Central memory CD4-positive, alpha-beta T cell (primary cell): ENCODE results near the gene ELAVL1.

Source experiments
- DNase-seq: peaks from one replicate; pipeline ENCODE4 v3.0.0; 2022

ELAVL1 gene

DNA sequence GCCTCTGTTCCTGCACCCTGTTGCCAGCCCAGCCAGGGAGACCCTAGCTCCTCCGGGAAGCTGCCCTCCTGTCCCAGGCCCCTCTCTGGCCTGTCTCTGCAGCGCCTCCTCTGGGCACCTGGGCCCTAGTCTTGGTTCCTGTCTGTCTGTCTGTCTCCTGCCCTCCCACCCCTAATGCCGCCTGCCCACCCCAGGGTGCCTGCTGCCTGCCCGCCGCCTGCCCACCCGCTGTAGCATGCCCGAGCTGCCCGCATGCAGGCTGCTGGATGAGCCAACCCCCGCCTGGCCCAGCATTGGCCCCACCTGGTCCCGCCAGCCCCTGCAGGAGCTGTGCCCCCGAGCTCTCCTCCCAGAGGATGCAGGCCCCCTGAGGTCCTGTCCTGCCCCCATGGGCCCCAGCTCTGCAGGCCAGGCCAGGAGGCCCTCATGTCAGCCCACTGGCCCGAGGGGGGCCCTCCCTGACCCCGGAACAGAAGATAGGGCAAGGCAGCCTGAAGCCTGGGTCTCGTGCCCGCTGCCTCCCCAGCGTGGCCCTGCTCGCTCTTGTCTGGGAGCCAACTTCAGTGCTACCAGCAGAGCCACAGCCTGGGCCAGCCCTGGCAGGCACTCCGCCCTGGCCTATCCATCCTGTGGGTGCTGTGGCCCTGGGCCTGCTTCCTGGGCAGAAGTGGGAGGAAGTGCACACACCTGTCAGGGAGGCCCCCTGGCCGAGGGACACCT, 96.5 kb downstream of the ELAVL1 start:
- no peak for DNase-seq
